HCT116 (cell line): ENCODE data around the gene CEACAM18. TPM values are rescaled to one million over a fixed set of nuclear protein-coding genes. Genes with fewer than 3 reads are reported as not detected.

Source experiments
- ATAC-seq: fragments of 200-7000 bp; cut with Tn5 transposase; 2 replicates; pipeline ENCODE4 v1.9.1; 2020; ENCODE audit warnings: mild to moderate bottlenecking, moderate library complexity
- BruUV-seq: library from RNA; stranded (reverse); fragments of 400-500 nt; replicated peaks from 2 replicates; lab custom pipeline; 2021; lab: Mats Ljungman, UMichigan
- CTCF ChIA-PET: fragments of 300-600 bp; sonication (Branson Sonifier 250); formaldehyde crosslinking; loops from one replicate; lab custom pipeline; 2021; ENCODE audit warnings: antibody characterized with exemption; lab: Charles Lee
- POLR2A ChIA-PET: fragments of 300-600, 350-600 bp; sonication (Branson Sonifier 250); formaldehyde crosslinking; loops from one replicate; lab custom pipeline; 2021; ENCODE audit warnings: antibody characterized with exemption; lab: Charles Lee
- RAD21 ChIA-PET, 2 experiments: fragments of 300-600 bp; sonication (Branson Sonifier 250); formaldehyde crosslinking; loops; one replicate each; lab custom pipeline; 2023; ENCODE audit warnings: low total read pairs in 2 of 2; ENCODE audit not compliant: uncharacterized antibody in 2 of 2, unreplicated experiment in 2 of 2, low non-redundant PET in 1 of 2; lab: Charles Lee
- DNase-seq: peaks from one replicate; pipeline ENCODE4 v3.0.0-alpha.2; 2010; ENCODE audit warnings: low read depth, low spot score
- H2AFZ ChIP-seq: fragments of 200-600 bp; shearing (Covaris generic), sonication (generic); 2 replicates; pipeline ENCODE4 v1.6.1; 2017; ENCODE audit warnings: low read depth, mixed run types, mixed read lengths, antibody characterized with exemption, low read length; ENCODE audit not compliant: poor library complexity, severe bottlenecking
- H3K27ac ChIP-seq: 2 replicates; pipeline ENCODE4 v1.5.1; 2012; ENCODE audit warnings: low read depth, low read length
- H3K27me3 ChIP-seq: fragments of 200-600 bp; sonication (generic); 2 replicates; pipeline ENCODE4 v1.6.1; 2016; ENCODE audit warnings: mixed run types, low read length, mixed read lengths; ENCODE audit not compliant: insufficient read depth
- H3K36me3 ChIP-seq, 2 experiments: fragments of 200-500 bp in 1 of 2; fragments of 200-600 bp in 1 of 2; sonication (Bioruptor generic) in 1 of 2; sonication (generic) in 1 of 2; 2 replicates each; pipeline versions ENCODE4 v1.5.1 to v1.6.1; 2014 to 2016; ENCODE audit warnings: low read length in 2 of 2, inconsistent platforms in 1 of 2, mixed read lengths in 1 of 2, mixed run types in 1 of 2; ENCODE audit not compliant: insufficient read depth in 2 of 2, control insufficient read depth in 1 of 2
- H3K4me1 ChIP-seq, 2 experiments: fragments of 200-600 bp in 1 of 2; sonication (generic) in 1 of 2; 2 replicates each; pipeline versions ENCODE4 v1.5.1 to v1.6.1; 2012 to 2017; ENCODE audit warnings: low read length in 2 of 2, inconsistent platforms in 1 of 2, mild to moderate bottlenecking in 1 of 2, mixed read lengths in 1 of 2, mixed run types in 1 of 2, moderate library complexity in 1 of 2; ENCODE audit not compliant: insufficient read depth in 2 of 2, control insufficient read depth in 1 of 2
- H3K4me2 ChIP-seq: fragments of 200-600 bp; sonication (generic); 2 replicates; pipeline ENCODE4 v1.6.1; 2017; ENCODE audit warnings: mixed run types, low read length, mixed read lengths
- H3K4me3 ChIP-seq, 2 experiments: fragments of 200-600 bp in 1 of 2; sonication (generic) in 1 of 2; replicated peaks in 1 of 2; 2 replicates each; pipeline ENCODE4 v1.5.1; 2011 to 2016; ENCODE audit warnings: low read length in 2 of 2, control low read depth in 1 of 2, low read depth in 1 of 2, mild to moderate bottlenecking in 1 of 2, mixed read lengths in 1 of 2, mixed run types in 1 of 2
- H3K79me2 ChIP-seq: fragments of 200-600 bp; sonication (generic); 2 replicates; pipeline ENCODE4 v1.6.1; 2017; ENCODE audit warnings: mild to moderate bottlenecking, mixed run types, low read length, moderate library complexity, mixed read lengths; ENCODE audit not compliant: insufficient read depth
- H3K9ac ChIP-seq: fragments of 200-600 bp; sonication (generic); 2 replicates; pipeline ENCODE4 v1.6.1; 2016; ENCODE audit warnings: low read length, mixed read lengths
- H3K9me2 ChIP-seq: fragments of 200-600 bp; sonication (generic), shearing (Covaris generic); 2 replicates; pipeline ENCODE4 v1.6.1; 2017; ENCODE audit warnings: mixed run types, mild to moderate bottlenecking, moderate library complexity; ENCODE audit not compliant: insufficient read depth
- H3K9me3 ChIP-seq, 2 experiments: fragments of 200-500 bp in 1 of 2; fragments of 200-600 bp in 1 of 2; sonication (Bioruptor generic) in 1 of 2; sonication (generic) in 1 of 2; 2 replicates each; pipeline ENCODE4 v1.6.1; 2014 to 2017; ENCODE audit warnings: low read length in 2 of 2, mixed read lengths in 2 of 2, inconsistent platforms in 1 of 2, low read depth in 1 of 2, mild to moderate bottlenecking in 1 of 2, mixed run types in 1 of 2, moderate library complexity in 1 of 2; ENCODE audit not compliant: control insufficient read depth in 1 of 2, insufficient read depth in 1 of 2
- H4K20me1 ChIP-seq: fragments of 200-600 bp; sonication (generic), shearing (Covaris generic); 2 replicates; pipeline ENCODE4 v1.6.1; 2017; ENCODE audit warnings: mixed run types, mild to moderate bottlenecking, moderate library complexity; ENCODE audit not compliant: insufficient read depth
- CBX3 ChIP-seq: IDR thresholded peaks from 2 replicates; pipeline ENCODE4 v1.6.1; 2012; ENCODE audit warnings: low read depth
- ELF1 ChIP-seq: IDR thresholded peaks from 2 replicates; pipeline ENCODE4 v1.6.1; 2012; ENCODE audit warnings: low read depth, borderline replicate concordance
- EZH2phosphoT487 ChIP-seq: fragments of 200-600 bp; IDR thresholded peaks from 2 replicates; pipeline ENCODE4 v1.6.1; 2018; ENCODE audit warnings: antibody characterized with exemption, borderline replicate concordance
- FOSL1 ChIP-seq: IDR thresholded peaks from 2 replicates; pipeline ENCODE4 v1.6.1; 2012; ENCODE audit warnings: low read depth
- POLR2AphosphoS5 ChIP-seq: IDR thresholded peaks from 2 replicates; pipeline ENCODE4 v1.6.1; 2011; ENCODE audit warnings: mild to moderate bottlenecking, low read depth, low read length, moderate library complexity
- RAD21 ChIP-seq: IDR thresholded peaks from 2 replicates; pipeline ENCODE4 v1.6.1; 2012; ENCODE audit warnings: low read depth, mild to moderate bottlenecking
- SIN3A ChIP-seq: IDR thresholded peaks from 2 replicates; pipeline ENCODE4 v1.6.1; 2012; ENCODE audit warnings: low read depth
- SP1 ChIP-seq: IDR thresholded peaks from 2 replicates; pipeline ENCODE4 v1.6.1; 2012; ENCODE audit warnings: low read depth
- SRF ChIP-seq: IDR thresholded peaks from 2 replicates; pipeline ENCODE4 v1.6.1; 2012; ENCODE audit warnings: low read depth
- TCF7L2 ChIP-seq: IDR thresholded peaks from 2 replicates; pipeline ENCODE4 v1.7.0; 2011; ENCODE audit warnings: borderline replicate concordance, inconsistent platforms; ENCODE audit not compliant: insufficient read depth, insufficient read length; ENCODE audit errors: extremely low read depth
- ZBTB33 ChIP-seq: IDR thresholded peaks from 2 replicates; pipeline ENCODE4 v1.6.1; 2011; ENCODE audit warnings: mild to moderate bottlenecking, low read length, moderate library complexity; ENCODE audit not compliant: insufficient replicate concordance; ENCODE audit errors: extremely low read depth
- ZFX ChIP-seq: fragments of 450-650 bp; IDR thresholded peaks from 2 replicates; pipeline ENCODE4 v1.6.1; 2017
- ZNF274 ChIP-seq: fragments of 200-500 bp; sonication (Bioruptor generic); IDR thresholded peaks from 2 replicates; pipeline ENCODE4 v1.6.1; 2014; ENCODE audit warnings: mild to moderate bottlenecking, low read depth, low read length, inconsistent platforms
- intact Hi-C: fragments of 100-400 bp; cut with micrococcal nuclease; formaldehyde crosslinking; loops from 2 replicates; pipeline ENCODE4 v1.10.0; 2022
- total RNA-seq: library from RNA; stranded (reverse); gene quantifications from one replicate; pipeline ENCODE4 v1.2.1, GENCODE V29; 2021; ENCODE audit not compliant: unreplicated experiment
- TF ChIP-seq, protein P1 (sequence below): IDR thresholded peaks from 2 replicates; pipeline ENCODE4 v1.6.1; 2012
- TF ChIP-seq, protein P2 (sequence below): IDR thresholded peaks from 2 replicates; pipeline ENCODE4 v1.6.1; 2012; ENCODE audit warnings: low read depth

Gene CEACAM18
- total RNA-seq, 1 experiment from 2014 or later, result not detected

GRCh38 chr19:51529301-51529700 lies 51.0 kb downstream of the CEACAM18 start:
- no peaks in the 10 kb centered on the region for H3K36me3 ChIP-seq
- TF ChIP-seq ELF1, result no peak
- TF ChIP-seq SRF, result no peak
- TF ChIP-seq CBX3, result no peak
- TF ChIP-seq SP1, result no peak
- TF ChIP-seq, protein P1, sequence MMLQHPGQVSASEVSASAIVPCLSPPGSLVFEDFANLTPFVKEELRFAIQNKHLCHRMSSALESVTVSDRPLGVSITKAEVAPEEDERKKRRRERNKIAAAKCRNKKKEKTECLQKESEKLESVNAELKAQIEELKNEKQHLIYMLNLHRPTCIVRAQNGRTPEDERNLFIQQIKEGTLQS, result no peak
- TF ChIP-seq FOSL1, result no peak
- no peak for TF ChIP-seq RAD21
- no peak for TF ChIP-seq TCF7L2
- no peak for TF ChIP-seq ZNF274
- no peak for TF ChIP-seq ZBTB33
- TF ChIP-seq SIN3A, result no peak
- TF ChIP-seq, protein P2, sequence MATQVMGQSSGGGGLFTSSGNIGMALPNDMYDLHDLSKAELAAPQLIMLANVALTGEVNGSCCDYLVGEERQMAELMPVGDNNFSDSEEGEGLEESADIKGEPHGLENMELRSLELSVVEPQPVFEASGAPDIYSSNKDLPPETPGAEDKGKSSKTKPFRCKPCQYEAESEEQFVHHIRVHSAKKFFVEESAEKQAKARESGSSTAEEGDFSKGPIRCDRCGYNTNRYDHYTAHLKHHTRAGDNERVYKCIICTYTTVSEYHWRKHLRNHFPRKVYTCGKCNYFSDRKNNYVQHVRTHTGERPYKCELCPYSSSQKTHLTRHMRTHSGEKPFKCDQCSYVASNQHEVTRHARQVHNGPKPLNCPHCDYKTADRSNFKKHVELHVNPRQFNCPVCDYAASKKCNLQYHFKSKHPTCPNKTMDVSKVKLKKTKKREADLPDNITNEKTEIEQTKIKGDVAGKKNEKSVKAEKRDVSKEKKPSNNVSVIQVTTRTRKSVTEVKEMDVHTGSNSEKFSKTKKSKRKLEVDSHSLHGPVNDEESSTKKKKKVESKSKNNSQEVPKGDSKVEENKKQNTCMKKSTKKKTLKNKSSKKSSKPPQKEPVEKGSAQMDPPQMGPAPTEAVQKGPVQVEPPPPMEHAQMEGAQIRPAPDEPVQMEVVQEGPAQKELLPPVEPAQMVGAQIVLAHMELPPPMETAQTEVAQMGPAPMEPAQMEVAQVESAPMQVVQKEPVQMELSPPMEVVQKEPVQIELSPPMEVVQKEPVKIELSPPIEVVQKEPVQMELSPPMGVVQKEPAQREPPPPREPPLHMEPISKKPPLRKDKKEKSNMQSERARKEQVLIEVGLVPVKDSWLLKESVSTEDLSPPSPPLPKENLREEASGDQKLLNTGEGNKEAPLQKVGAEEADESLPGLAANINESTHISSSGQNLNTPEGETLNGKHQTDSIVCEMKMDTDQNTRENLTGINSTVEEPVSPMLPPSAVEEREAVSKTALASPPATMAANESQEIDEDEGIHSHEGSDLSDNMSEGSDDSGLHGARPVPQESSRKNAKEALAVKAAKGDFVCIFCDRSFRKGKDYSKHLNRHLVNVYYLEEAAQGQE, result no peak
- TF ChIP-seq ZFX, result no peak
- no peak for TF ChIP-seq POLR2AphosphoS5
- TF ChIP-seq EZH2phosphoT487, result no peak
- no peak overlapping the region for H3K4me3 ChIP-seq
- no peak overlapping the region for H3K9ac ChIP-seq
- ATAC-seq (no peak), DNase-seq (no peak)
- no peaks in the 10 kb centered on the region for H4K20me1 ChIP-seq
- no peaks in the 10 kb centered on the region for H3K9me2 ChIP-seq
- H3K4me2 ChIP-seq, result no peak overlapping the region
- intact Hi-C loops, result no loop called here
- H3K79me2 ChIP-seq, result no peaks in the 10 kb centered on the region
- POLR2A ChIA-PET, result no interaction called here
- H3K27ac ChIP-seq, result no peak overlapping the region
- H3K4me1 ChIP-seq, result no peaks in the 10 kb centered on the region
- H3K27me3 ChIP-seq, result peaks cover 70% of the 10 kb centered on the region
- H2AFZ ChIP-seq, result no peak overlapping the region
- BruUV-seq, result no TSS peak
- H3K9me3 ChIP-seq, result no peaks in the 10 kb centered on the region
- RAD21 ChIA-PET, result no interaction called here
- CTCF ChIA-PET, result no interaction called here
